GM21447 (cell line): ENCODE results near the gene FBXO42.
A peak's percentile ranks its signal among the peaks of the same experiment; 100 is the strongest.
"Not testable (repeated sequence)": the region's sequence is repeated elsewhere in the genome, so short reads cannot be mapped to it uniquely, and the experiment has no call there.

Source experiments
- ATAC-seq: cut with Tn5 transposase; IDR thresholded peaks from one replicate; pipeline ENCODE4 v1.9.1; 2021; ENCODE audit not compliant: unreplicated experiment

Gene FBXO42

DNA sequence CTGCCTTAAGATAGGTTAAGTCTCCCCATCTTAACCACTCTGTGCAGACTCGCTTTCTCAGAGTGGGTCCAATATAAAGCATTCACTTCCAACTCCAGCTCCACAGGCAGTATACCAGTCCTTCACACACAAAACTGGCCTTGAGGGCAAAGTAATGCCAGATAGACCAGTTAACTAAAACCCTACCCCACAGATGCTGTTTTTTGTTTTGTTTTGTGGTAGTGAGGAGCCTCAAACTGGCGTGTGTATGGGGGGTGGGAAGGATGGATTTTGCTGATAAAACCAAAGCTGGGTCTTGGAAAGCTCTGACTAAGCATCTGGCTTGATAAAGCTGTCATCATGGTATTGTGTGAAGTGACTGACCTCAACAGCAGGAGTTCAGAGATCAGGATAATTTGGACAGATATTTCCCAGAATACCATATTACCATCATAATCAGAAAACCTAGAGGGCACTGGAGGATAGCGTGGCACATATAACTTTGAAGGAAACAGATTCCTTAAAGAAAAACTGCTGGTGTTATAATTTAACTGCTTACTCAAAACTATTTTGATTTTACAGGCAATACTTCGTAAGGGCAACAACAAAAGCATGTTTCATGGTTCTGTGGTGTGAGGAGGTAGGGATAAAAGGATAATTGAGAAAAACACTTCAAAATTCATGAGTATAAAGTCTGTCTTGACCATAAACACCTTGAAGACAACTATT, 85.7 kb downstream of the FBXO42 start:
- ATAC-seq: no peak

DNA sequence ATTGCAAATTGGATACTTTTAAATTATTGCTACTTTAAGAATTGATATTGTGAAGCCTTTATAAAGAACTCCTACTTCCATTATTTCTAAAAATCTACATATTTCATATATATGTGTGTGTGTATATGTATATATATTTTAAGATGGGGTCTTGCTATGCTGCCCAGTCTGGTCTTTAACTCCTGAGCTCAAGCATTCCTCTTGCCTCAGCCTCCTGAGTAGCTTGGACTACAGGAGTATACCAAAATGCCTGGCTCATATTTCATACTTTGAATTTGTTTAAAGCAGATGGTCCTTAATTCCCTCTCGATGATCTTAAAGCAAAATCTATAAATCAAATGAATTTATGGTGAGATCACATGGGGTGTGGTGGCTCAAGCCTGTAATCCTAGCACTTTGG, 90.2 kb downstream of the FBXO42 start:
- no peak for ATAC-seq

- ATAC-seq: no peak
Observed at GRCh38 chr1:16260814-16261213, 91.5 kb downstream of the FBXO42 start.

- no peak for ATAC-seq
Observed at GRCh38 chr1:16258591-16259135, 93.6 kb downstream of the FBXO42 start.

DNA sequence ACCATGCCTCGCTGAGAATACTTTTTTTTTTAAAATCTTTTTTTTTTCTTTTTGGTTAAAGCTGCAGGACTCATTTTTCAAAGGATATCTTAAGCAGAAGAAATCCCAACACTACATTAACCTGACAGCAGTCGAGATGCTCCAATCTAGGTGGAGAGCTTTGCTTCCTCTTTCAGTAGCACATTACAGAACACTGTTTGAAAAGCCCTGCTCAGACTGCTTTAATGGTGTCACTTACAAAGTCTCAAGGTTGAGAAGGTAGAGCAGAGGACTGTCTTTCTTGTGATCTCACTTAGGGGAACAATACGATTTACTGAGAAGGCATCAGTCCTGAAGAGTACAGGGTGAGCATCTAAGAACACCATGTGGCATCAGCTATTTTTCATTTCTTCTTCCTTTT, 94.3 kb downstream of the FBXO42 start:
- ATAC-seq: no peak

GRCh38 chr1:16257556-16257955, 94.7 kb downstream of the FBXO42 start:
- ATAC-seq: not testable (repeated sequence)

GRCh38 chr1:16256478-16256877, 95.8 kb downstream of the FBXO42 start:
- ATAC-seq: no peak

DNA sequence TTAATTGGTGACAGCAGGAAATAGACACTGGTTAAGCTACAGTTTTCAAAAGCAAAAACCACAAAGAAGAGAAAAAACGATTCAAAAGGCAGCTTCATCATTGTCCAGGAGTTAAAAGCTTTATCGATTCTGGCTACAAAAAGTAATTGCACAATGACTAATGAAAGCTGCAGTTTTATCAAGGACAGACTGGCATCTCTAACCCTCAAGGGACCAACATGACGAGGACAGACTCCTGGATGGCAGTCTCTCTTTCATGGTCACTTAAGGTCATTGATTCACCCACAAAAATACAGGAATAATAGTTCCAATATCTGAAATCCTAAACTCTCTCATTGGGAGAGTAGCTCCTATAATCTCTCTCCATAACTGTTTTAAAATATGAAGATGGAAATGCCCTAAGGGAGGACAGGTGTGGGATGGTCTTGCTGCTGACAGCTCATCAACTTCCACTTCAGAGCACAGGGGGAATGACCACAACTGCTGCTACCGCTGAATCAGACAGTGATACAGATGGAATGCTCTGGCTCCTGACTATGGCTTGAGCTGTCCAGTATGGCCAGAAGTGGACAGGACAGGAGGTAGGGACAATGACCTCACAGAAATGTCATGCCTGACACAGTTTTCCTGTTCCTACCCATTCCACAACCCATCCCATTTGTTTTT, 97.9 kb downstream of the FBXO42 start:
- ATAC-seq: no peak

DNA sequence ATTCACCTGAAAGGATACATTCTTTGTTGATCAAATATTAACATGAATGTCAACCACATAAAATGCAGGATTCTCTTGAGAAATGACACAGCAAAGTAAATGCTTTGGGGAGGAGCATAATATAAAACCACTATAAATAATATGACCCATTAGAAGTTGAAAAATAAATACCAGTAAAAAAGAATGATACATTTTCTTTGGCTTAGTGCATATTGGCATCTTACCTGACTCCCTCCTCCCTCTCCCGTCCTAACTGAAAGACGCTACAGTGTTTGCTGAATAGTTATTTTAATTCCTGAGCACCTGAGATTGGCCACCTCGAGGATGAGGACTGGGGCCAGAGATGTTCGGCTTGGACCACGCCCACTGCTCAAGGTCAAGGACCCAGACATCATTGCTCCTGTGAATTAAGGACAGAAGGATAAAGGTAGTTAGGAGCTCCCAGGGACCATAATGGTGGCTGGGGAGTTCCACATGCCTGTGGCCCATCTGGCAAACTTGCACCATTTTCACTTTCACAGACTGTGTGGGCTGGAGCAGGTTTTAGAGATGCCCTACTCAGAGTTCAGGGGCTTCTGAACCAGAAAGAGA, 98.9 kb downstream of the FBXO42 start:
- no peak for ATAC-seq

DNA sequence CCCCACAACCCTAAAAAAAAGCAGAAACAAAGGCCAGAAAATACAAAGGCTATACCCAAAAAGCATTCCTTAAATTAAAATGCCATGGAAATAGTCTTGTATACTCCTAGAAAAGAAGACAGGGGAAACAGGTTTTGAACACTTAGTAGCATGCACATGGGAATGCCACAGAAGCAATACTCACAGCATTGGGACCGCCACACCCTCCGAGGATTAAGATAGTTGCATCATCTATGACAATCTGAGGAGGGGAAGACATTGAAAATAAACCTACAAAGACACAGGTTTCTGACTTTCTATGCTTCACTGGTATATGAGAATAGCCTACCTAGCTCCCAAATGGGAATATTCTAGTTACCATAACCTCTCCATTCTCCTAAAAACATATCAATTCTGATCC, 99.4 kb downstream of the FBXO42 start:
- ATAC-seq: no peak

DNA sequence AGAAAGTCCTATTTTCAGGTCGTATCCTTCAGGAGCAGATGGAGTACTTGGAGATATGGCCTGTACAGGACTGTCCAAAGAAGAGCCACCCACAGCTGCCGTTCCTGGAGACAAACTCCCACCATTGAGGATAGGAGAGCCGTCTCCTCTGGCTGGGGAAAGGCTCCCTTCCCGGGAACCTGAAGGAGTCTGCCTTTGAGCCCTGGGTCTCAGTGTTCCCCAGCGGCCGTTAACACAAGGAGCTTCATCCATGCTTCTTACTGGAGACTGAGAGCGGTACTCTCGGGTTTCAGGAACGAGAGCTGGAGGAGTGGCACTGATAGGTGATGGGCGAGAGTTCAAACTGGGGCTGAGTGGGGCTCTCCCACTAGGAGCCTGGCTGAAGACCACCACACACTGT, 100.9 kb downstream of the FBXO42 start:
- ATAC-seq: no peak

DNA sequence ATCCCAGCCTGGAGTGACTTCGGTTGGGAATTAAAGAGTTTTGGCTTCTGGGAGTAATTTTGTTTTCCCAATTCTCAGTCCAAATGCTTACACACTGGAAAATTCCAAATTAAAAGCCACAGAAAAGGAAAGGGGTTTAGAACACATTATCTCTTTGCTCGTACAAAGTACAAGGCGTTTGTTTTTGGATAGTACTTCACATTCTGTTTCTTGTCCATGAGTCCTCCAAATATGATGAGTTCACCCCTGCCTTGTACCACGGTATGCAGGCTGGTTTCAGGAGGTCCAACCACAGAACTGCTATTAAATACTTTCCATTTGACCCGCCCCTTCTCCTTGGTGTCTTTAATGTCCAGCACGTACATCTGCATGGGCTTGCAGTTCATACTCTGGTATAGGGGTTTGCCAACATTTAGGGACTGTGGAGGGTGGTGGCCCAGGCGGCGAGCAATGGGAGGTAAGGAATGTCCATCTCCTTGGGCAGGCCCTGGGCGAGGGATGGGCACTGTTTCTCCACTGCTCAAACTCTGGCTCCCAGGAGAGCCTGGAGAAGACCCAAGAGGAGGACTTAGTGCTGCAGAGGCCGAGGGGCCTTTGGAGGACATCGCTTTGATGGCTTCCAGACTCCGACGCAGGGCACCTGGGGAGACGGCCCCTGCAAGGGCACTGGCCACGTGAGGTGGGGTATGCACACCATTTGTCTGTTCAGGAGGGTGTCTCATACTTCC, 101.6 kb downstream of the FBXO42 start:
- ATAC-seq: no peak

DNA sequence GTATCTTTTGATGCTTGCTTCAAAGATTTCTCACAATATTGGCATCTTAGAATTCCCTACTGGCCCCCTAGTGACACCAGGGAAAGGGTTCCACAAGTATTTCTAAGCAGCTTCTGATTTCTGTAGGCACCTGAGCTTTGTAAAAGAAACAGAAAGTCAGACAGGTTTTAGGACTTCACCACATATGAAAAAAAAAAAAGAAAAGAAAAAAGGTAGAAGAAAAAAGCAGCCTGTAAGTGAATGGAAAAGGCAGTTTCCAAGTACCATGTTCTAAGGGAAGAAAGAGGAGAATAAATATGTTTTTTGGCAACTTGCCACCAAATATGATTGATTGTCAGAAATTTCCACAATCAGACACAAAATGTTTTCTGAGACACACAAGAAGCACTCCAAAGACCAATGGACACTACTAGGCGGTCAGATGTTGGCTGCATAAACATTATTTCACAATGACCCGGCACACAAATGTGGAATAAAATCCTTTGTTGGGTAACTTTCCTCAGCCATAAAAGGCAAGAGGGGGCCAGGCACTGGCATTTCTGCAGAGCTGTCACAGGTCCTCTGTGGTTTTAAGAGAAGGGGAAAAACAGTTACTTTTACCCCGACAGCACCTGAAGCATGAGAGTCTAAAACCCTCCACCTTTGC, 102.6 kb downstream of the FBXO42 start:
- no peak for ATAC-seq

GRCh38 chr1:16248603-16249516, 103.4 kb downstream of the FBXO42 start:
- peak; percentile 74 for ATAC-seq

DNA sequence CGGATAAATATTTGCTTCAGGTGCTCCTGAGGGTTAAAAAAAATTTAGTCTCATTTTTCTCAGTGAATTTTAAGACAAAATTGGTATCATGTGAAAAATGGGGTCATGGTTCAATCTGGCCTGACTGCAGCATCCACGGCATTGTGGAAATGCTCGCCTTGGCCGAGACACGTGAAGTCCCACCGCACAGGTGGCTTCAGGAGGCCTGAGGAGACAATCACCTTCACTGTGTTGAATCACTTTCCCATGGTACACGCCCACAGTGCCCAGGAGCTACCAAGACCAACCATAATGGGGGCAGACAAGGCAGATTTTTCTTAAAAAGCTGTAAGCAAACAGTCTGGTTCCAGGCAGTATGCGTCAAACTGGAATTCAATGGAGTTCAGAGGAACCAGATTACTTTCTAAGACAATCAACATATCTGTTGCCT, 104.3 kb downstream of the FBXO42 start:
- ATAC-seq: no peak

DNA sequence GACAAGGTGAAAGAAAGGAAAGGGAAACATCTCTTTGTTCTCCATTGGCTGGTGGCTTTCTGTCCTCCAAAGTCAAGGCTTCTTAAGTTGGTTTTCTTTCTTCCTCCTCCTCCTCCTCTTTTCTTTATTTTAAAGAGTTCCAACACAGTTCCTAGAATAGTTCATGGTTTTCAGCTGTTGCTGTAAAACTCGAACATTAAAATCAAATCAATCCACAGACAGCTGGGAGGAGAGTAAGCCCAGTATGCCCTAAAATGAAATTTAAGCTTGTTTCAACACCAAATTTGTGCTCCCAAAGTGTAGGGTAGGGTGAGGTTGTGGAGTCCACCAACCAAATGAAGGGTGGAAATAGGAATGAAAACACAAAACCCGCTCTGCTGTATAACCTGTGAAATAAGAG, 104.8 kb downstream of the FBXO42 start:
- no peak for ATAC-seq

DNA sequence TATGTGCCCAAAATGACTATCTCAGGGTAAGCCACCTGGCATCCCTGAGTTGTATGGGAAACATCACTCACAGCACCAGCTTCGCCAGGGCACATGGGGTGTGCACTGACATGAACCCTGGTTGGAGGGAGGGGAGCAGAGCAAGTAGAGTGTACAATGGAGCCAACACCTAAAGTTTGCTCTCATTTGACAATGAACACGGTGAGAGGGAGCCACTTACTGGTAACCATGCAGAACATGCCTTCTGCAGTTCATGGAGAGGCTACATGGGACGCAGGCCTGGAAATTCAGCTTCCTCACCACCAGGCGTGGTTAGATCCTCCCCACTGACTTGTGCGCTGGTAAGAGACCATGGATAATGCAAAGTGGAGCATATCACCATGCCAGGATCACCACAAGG, 105.3 kb downstream of the FBXO42 start:
- ATAC-seq: no peak

DNA sequence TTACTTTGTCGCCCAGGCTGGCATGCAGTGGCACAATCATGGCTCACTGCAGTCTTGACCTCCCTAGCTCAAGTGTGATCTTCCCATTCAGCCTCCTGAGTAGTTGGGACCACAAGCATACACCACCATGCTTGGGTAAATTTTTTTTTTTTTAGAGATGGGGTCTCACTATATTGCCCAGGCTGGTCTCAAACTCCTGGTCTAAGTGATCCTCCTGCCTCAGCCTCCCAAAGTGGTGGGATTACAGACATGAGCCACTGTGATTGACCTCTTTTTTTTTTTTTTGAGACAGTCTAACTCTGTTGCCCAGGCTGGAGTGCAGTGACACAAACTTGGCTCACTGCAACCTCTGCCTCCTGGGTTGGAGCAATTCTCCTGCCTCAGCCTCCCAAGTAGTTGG, 106.0 kb downstream of the FBXO42 start:
- not testable (repeated sequence) for ATAC-seq

GRCh38 chr1:16245476-16246196, 106.6 kb downstream of the FBXO42 start:
- no peak for ATAC-seq
